Activated effector memory CD4-positive, alpha-beta T cell treated with anti-CD3 and anti-CD28 coated beads, Interleukin-2, amount 50 U/mL, for 16 hours (primary cell): ENCODE measurements around the gene SRF.
A peak's percentile ranks its signal among the peaks of the same experiment; 100 is the strongest.

Source experiments
- DNase-seq: peaks from one replicate; pipeline ENCODE4 v3.0.0-alpha.2; 2020

SRF gene

DNA sequence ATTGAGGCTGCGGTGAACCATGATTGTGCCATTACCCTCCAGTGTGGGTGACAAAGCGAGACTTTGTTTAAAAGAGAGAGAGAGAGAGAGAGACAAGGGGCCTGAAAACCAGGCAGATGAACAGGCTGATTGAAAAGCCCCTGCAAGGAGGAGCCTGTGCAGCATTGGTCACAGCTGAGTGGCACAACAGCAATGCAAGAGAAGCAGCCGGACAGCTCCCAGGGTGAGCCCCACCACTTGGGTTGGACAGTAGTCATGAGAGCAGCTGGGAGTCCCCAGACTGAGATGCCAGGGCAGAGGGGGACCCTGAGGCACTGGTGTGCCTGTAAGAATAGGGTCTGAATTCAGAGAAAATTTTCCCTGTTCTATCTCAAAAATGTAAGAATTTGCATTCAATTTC, 48.0 kb downstream of the SRF start:
- DNase-seq = peak; percentile 39

DNA sequence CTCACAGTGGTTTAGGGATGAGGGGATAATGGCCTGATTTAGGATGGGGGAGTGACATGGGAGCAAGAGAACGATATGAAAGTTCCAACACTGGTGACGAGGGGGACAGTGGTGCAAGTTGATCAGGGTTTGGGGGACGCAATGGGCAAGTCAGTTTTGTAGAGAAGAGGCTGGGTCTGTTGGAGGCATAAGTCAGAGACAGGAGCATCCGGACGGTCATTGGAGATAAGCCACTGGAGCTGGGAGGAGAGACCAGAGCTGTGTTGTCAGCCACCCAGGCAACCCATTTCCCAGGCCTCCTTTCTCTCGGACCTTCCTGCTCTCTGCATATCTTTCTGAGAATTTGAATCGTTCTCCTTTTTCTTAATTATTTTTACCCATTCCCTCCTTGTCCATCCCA, 48.7 kb downstream of the SRF start:
- DNase-seq = no peak

- peak; percentile 60 for DNase-seq
Observed at GRCh38 chr6:43220439-43220951, 49.4 kb downstream of the SRF start.

GRCh38 chr6:43221046-43221972, 50.2 kb downstream of the SRF start:
- peak; percentile 63 for DNase-seq

- DNase-seq = peak; percentile 67
Observed at GRCh38 chr6:43222418-43223059, 51.5 kb downstream of the SRF start.

DNA sequence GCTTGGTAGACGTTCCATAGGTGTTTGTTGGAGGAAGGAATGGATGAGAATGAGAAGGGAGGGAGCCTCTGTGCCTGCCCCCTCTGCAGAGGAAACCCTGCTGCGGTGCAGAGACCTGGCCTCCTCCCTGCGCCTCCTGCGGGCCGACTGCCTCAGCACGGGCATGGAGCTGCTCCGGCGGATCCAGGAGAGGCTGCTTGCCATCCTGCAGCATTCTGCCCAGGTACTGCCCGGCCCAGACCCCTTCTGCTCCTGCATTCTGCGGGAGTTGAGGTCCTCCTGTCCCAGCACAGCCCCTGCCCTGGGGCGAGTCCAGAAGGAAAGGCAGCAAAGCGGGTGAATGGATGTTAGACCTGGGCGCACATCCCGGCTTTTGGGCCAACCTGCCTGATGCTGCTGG, 52.1 kb downstream of the SRF start:
- peak; percentile 72 for DNase-seq

DNA sequence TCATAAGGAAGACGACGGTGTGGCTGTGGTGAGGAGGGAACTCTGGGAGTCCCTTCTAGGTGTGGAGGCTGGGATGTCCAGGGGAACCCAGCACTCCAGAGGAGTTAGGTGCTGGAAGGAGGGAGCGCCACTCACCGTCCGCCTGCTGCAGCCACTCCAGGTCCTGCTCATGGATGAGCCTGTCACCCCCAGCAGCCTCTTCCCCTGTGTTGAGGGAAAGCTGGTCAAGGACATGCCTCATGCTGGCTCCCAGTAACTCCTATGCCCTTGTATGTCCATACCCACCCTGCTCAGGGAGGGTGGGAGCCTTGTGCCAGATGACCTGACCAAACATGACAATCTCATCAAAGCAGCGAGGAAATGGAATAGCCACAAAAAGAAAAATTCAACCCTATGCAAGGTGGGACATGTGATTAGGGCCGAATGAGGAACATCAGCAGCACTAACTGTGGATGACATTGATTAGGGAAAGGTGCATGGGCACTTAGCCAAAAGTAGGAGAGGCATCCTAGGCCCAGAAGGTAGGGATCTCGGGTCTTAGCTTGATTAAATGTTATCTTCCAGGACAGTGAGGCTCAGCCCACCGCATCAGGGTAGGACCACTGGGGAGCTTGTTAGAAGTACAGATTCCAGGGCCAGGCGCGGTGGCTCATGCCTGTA, 55.3 kb downstream of the SRF start:
- DNase-seq = peak; percentile 56

- peak; percentile 94 for DNase-seq
Observed at GRCh38 chr6:43228951-43229802, 58.1 kb downstream of the SRF start, which contains the start of gene DNPH1. Gene DNPH1 (minus strand): TSS chr6:43229481. CDS start chr6:43229456, 25 bp downstream.

- DNase-seq = peak; percentile 60
Observed at GRCh38 chr6:43229803-43230620, 58.9 kb downstream of the SRF start.

- DNase-seq = peak; percentile 45
Observed at GRCh38 chr6:43231053-43231452, 60.0 kb downstream of the SRF start.
